ENCODE measurements around the gene CYP4B1.

CYP4B1 gene

GRCh38 chr1:46804027-46804889, 5.4 kb downstream of the CYP4B1 start:
- no peak for DNase-seq (ENCODE audit: low read depth)
- TF ChIP-seq CTCF (conservative IDR thresholded peaks at IDR 0.05; ENCODE audit: low read depth, low read length): no peak
- no peak overlapping the region for H3K4me3 ChIP-seq (ENCODE audit: low read length)

- no peak for TF ChIP-seq CTCF (conservative IDR thresholded peaks at IDR 0.05; ENCODE audit: low read depth, low read length)
- no peak overlapping the region for H3K4me3 ChIP-seq (ENCODE audit: low read length)
- DNase-seq (ENCODE audit: low read depth): no peak
Measured at GRCh38 chr1:46804926-46805325, 6.1 kb downstream of the CYP4B1 start.

GRCh38 chr1:46805755-46806154, 6.9 kb downstream of the CYP4B1 start:
- no peak overlapping the region for H3K4me3 ChIP-seq (ENCODE audit: low read length)
- no peak for TF ChIP-seq CTCF (conservative IDR thresholded peaks at IDR 0.05; ENCODE audit: low read depth, low read length)
- no peak for DNase-seq (ENCODE audit: low read depth)

GRCh38 chr1:46806196-46807020, 7.6 kb downstream of the CYP4B1 start:
- no peak overlapping the region for H3K4me3 ChIP-seq (ENCODE audit: low read length)
- TF ChIP-seq CTCF (conservative IDR thresholded peaks at IDR 0.05; ENCODE audit: low read depth, low read length): no peak
- no peak for DNase-seq (ENCODE audit: low read depth)

GRCh38 chr1:46807046-46807972, 8.5 kb downstream of the CYP4B1 start:
- no peak for DNase-seq (ENCODE audit: low read depth)
- TF ChIP-seq CTCF (conservative IDR thresholded peaks at IDR 0.05; ENCODE audit: low read depth, low read length): no peak
- H3K4me3 ChIP-seq (ENCODE audit: low read length): no peak overlapping the region

GRCh38 chr1:46809071-46809470, 10.2 kb downstream of the CYP4B1 start:
- no peak overlapping the region for H3K4me3 ChIP-seq (ENCODE audit: low read length)
- no peak for DNase-seq (ENCODE audit: low read depth)
- no peak for TF ChIP-seq CTCF (conservative IDR thresholded peaks at IDR 0.05; ENCODE audit: low read depth, low read length)

Data from retinal pigment epithelial cell (primary cell).